K562 (cell line): ENCODE results near the gene IL15. TPM values are rescaled to one million over a fixed set of nuclear protein-coding genes. Genes with fewer than 3 reads are reported as not detected.

Source experiments
- ATAC-seq: fragments of 200-7000 bp; cut with Tn5 transposase; 3 replicates; pipeline ENCODE4 v1.9.1; 2020; ENCODE audit warnings: moderate library complexity
- BruUV-seq: library from RNA; stranded (reverse); fragments of 400-500 nt; replicated peaks from 2 replicates; lab custom pipeline; 2021; lab: Mats Ljungman, UMichigan
- CTCF ChIA-PET: fragments of 300-600 bp; formaldehyde crosslinking; extraction: SDS; loops from one replicate; lab custom pipeline; 2021; ENCODE audit warnings: low intra/inter-chr PET ratio; lab: Yijun Ruan, JAX
- POLR2A ChIA-PET: fragments of 300-600, 350-650 bp; sonication (Branson Sonifier 250); formaldehyde crosslinking; extraction: SDS; loops from one replicate; lab custom pipeline; 2021; ENCODE audit warnings: antibody characterized with exemption, inconsistent platforms; lab: Yijun Ruan, JAX
- DNase-seq, 4 experiments: peaks; one replicate each; pipeline versions ENCODE4 v3.0.0 to v3.0.0-alpha.2; 2011 to 2018; ENCODE audit warnings: low spot score in 3 of 4, mixed read lengths in 3 of 4; ENCODE audit errors: extremely low read depth in 1 of 4
- FAIRE-seq: peaks from 2 replicates; lab custom pipeline; 2011; peaks lifted over from hg19 to GRCh38; lab: Jason Lieb, UNC
- H2AFZ ChIP-seq: 2 replicates; pipeline ENCODE4 v1.6.0; 2011; ENCODE audit warnings: low read depth, low read length, control low read depth, inconsistent platforms
- H3K27ac ChIP-seq: fragments of 200-600 bp; 3 replicates; pipeline ENCODE4 v1.8.0; 2011; ENCODE audit warnings: low read depth, mild to moderate bottlenecking, control low read depth, inconsistent platforms, low read length, moderate library complexity, mixed read lengths; ENCODE audit errors: extremely low read depth
- H3K27me3 ChIP-seq, 2 experiments: fragments of 300-600 bp in 1 of 2; 2 replicates in 1 of 2; 3 replicates in 1 of 2; pipeline versions ENCODE4 v1.6.0 to v1.8.0; 2011; ENCODE audit warnings: inconsistent platforms in 2 of 2, low read length in 2 of 2, mild to moderate bottlenecking in 1 of 2, mixed read lengths in 1 of 2, moderate library complexity in 1 of 2; ENCODE audit not compliant: control insufficient read depth in 2 of 2, insufficient read depth in 2 of 2
- H3K36me3 ChIP-seq: fragments of 300-600 bp; 3 replicates; pipeline ENCODE4 v1.8.0; 2011; ENCODE audit warnings: mild to moderate bottlenecking, low read length, inconsistent platforms; ENCODE audit not compliant: control insufficient read depth, insufficient read depth
- H3K4me1 ChIP-seq, 2 experiments: fragments of 200-600 bp in 1 of 2; replicated peaks in 1 of 2; 2 replicates in 1 of 2; 3 replicates in 1 of 2; pipeline versions ENCODE4 v1.5.1 to v1.8.0; 2011; ENCODE audit warnings: inconsistent platforms in 2 of 2, low read length in 2 of 2, mild to moderate bottlenecking in 1 of 2, mixed read lengths in 1 of 2, moderate library complexity in 1 of 2; ENCODE audit not compliant: control insufficient read depth in 2 of 2, insufficient read depth in 2 of 2
- H3K4me2 ChIP-seq: 2 replicates; pipeline ENCODE4 v1.6.1; 2011; ENCODE audit warnings: low read length, control low read depth, inconsistent platforms, mixed read lengths; ENCODE audit not compliant: insufficient read depth
- H3K4me3 ChIP-seq: fragments of 200-600 bp; sonication (generic), shearing (Covaris generic); 2 replicates; pipeline ENCODE4 v1.5.1; 2016; ENCODE audit warnings: control low read depth, inconsistent platforms
- H3K79me2 ChIP-seq: fragments of 200-600 bp; 3 replicates; pipeline ENCODE4 v1.8.0; 2011; ENCODE audit warnings: low read length, inconsistent platforms; ENCODE audit not compliant: control insufficient read depth, insufficient read depth
- H3K9ac ChIP-seq, 2 experiments: 2 replicates each; pipeline versions ENCODE4 v1.6.0 to v1.6.1; 2011; ENCODE audit warnings: low read depth in 2 of 2, low read length in 2 of 2, control low read depth in 1 of 2, inconsistent platforms in 1 of 2, mild to moderate bottlenecking in 1 of 2, mixed read lengths in 1 of 2; ENCODE audit not compliant: insufficient read depth in 1 of 2
- H3K9me1 ChIP-seq: one replicate; pipeline ENCODE4 v1.6.0; 2011; ENCODE audit warnings: inconsistent platforms, mild to moderate bottlenecking, low read length, moderate library complexity; ENCODE audit not compliant: control insufficient read depth, insufficient read depth
- H3K9me3 ChIP-seq: replicated peaks from 2 replicates; pipeline ENCODE4 v1.5.1; 2011; ENCODE audit warnings: low read depth, low read length, inconsistent platforms; ENCODE audit not compliant: control insufficient read depth, insufficient read depth
- H4K20me1 ChIP-seq: replicated peaks from 2 replicates; pipeline ENCODE4 v1.6.1; 2011; ENCODE audit warnings: low read length, inconsistent platforms, mixed read lengths; ENCODE audit not compliant: control insufficient read depth, insufficient read depth
- BCOR ChIP-seq: fragments of 450-650 bp; IDR thresholded peaks from 2 replicates; pipeline ENCODE4 v1.6.1; 2016
- ERF ChIP-seq: fragments of 450-650 bp; formaldehyde crosslinking; IDR thresholded peaks from 2 replicates; pipeline ENCODE4 v1.4.0; 2020; ENCODE audit warnings: mild to moderate bottlenecking, mixed read lengths
- HNRNPK ChIP-seq: fragments of 200-400 bp; formaldehyde crosslinking; IDR thresholded peaks from one replicate; pipeline ENCODE4 v1.6.1; 2018; ENCODE audit warnings: mild to moderate bottlenecking, low read depth, low read length; ENCODE audit not compliant: poor library complexity, severe bottlenecking
- SMARCB1 ChIP-seq: IDR thresholded peaks from 2 replicates; pipeline ENCODE4 v1.6.1; 2011; ENCODE audit warnings: improper control_type of control experiment, low read depth; ENCODE audit not compliant: insufficient read length
- WHSC1 ChIP-seq: IDR thresholded peaks from one replicate; pipeline ENCODE4 v1.6.1; 2012; ENCODE audit warnings: low read length, control low read depth, inconsistent platforms
- ZC3H4 ChIP-seq: sonication (generic); formaldehyde crosslinking; IDR thresholded peaks from 2 replicates; pipeline ENCODE4 v1.9.0; 2021; ENCODE audit warnings: missing genetic modification reagents, borderline replicate concordance
- ZNF143 ChIP-seq: sonication (generic); formaldehyde crosslinking; IDR thresholded peaks from 2 replicates; pipeline ENCODE4 v1.9.0; 2022; ENCODE audit warnings: mild to moderate bottlenecking, missing genetic modification reagents
- ZNF146 ChIP-seq: IDR thresholded peaks from one replicate; pipeline ENCODE4 v1.6.1; 2018; ENCODE audit warnings: missing compliant biosample characterization; ENCODE audit not compliant: unreplicated experiment
- in situ Hi-C: fragments of 300-500 bp; cut with MboI; formaldehyde crosslinking; loops from 4 replicates; pipeline ENCODE4 v1.15.0; 2018; ENCODE audit warnings: inconsistent platforms, mixed read lengths
- intact Hi-C: fragments of 100-400 bp; cut with micrococcal nuclease; formaldehyde crosslinking; loops from 2 replicates; pipeline ENCODE4 v1.14.2; 2022
- polyA plus RNA-seq, 8 experiments: library from polyadenylated mRNA; depleted of rRNA in 4 of 8; stranded (reverse) in 5 of 8; unstranded in 3 of 8; fragments of >200 nt; fragmentation: Nextera tagmentation in 2 of 8; fragmentation: Illumina TruSeq in 1 of 8; extraction: Ambion mirVana in 2 of 8; extraction: Trizol in 1 of 8; gene quantifications; 2 replicates each; pipeline versions ENCODE4 v1.2.1 to v1.2.3, GENCODE V29; 2011 to 2014; ENCODE audit warnings: inconsistent platforms in 1 of 8, missing spikeins in 1 of 8
- total RNA-seq, 7 experiments: library from RNA; depleted of rRNA in 6 of 7; stranded (reverse); fragments of >200 nt in 6 of 7; fragmentation: Illumina TruSeq in 2 of 7; extraction: Trizol in 2 of 7; gene quantifications; 2 replicates each; pipeline versions ENCODE4 v1.2.1 to v1.2.3, GENCODE V29; 2011 to 2021; ENCODE audit warnings: low replicate concordance in 1 of 7
- TF ChIP-seq, protein P1 (sequence below): fragments of 250-450 bp; sonication (Bioruptor Pico); IDR thresholded peaks from 2 replicates; pipeline ENCODE4 v1.8.0; 2022; ENCODE audit warnings: inconsistent platforms, mild to moderate bottlenecking, moderate library complexity, borderline replicate concordance

Gene IL15
- total and polyA plus RNA-seq, 9 of the 15 experiments (the other 6 are each of a cell fraction or from before 2014, with no cell fraction given) = 0.13 to 0.50 (median 0.34) TPM

DNA sequence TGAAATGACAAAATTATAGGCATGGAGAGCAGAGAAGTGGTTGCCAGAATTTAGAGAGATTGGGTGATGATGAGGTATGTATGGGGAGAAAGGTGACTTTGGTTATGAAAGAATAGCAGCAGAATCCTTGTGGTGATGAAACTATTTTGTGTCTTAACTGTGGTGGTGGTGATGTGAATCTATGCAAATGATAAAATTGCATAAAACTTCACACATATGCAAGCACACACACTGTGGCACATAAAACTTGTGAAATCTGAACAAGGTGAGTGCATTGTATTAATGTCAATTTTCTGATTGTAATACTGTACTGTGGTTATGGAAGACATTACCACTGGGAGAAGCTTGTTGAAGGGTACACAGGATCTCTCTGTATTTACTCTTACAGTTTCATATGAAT lies 91.0 kb downstream of the IL15 start:
- no peak overlapping the region for H3K9ac ChIP-seq
- no peaks in the 10 kb centered on the region for H3K79me2 ChIP-seq
- H2AFZ ChIP-seq = no peak overlapping the region
- in situ Hi-C loops (no loop called here), intact Hi-C loops (no loop called here)
- no peaks in the 10 kb centered on the region for H3K9me1 ChIP-seq
- no peak for DNase-seq
- H3K4me3 ChIP-seq = no peak overlapping the region
- no peak overlapping the region for H3K27ac ChIP-seq
- H3K9me3 ChIP-seq = 0 out of 2 replicates have a peak, but pooled peaks cover 1% of the 10 kb centered on the region
- ATAC-seq = no peak
- BruUV-seq = no TSS peak
- no peaks in the 10 kb centered on the region for H3K36me3 ChIP-seq
- no peaks in the 10 kb centered on the region for H4K20me1 ChIP-seq
- no peaks in the 10 kb centered on the region for H3K27me3 ChIP-seq
- no peak for FAIRE-seq
- no peak for TF ChIP-seq WHSC1
- TF ChIP-seq, protein P1, sequence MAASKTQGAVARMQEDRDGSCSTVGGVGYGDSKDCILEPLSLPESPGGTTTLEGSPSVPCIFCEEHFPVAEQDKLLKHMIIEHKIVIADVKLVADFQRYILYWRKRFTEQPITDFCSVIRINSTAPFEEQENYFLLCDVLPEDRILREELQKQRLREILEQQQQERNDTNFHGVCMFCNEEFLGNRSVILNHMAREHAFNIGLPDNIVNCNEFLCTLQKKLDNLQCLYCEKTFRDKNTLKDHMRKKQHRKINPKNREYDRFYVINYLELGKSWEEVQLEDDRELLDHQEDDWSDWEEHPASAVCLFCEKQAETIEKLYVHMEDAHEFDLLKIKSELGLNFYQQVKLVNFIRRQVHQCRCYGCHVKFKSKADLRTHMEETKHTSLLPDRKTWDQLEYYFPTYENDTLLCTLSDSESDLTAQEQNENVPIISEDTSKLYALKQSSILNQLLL (CRISPR knock-in tag) = no peak
- no peak for TF ChIP-seq ZC3H4 (CRISPR knock-in tag)
- ChIA-PET POLR2A (no interaction called here), CTCF (no interaction called here)
- no peaks in the 10 kb centered on the region for H3K4me1 ChIP-seq
- no peak overlapping the region for H3K4me2 ChIP-seq

DNA sequence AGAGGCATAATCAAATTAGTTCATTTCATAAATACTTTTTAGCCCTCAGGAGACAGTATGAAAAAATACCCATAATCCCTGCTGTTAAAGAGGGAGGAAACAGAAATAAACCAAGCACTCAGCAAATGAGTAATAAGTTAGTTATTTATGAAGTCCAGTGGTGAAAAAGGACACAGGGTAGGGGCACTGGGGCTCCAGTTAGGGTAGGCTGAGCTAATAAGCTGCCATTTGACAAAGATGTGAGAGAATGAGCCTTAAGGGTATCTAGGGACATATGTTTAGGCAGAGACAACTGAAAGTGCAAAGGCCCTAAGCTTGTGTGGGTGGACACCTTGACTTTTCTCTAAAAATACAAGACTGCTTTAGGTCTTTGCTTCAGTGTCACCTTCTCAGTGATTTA lies 94.4 kb downstream of the IL15 start:
- no peaks in the 10 kb centered on the region for H4K20me1 ChIP-seq
- ChIA-PET POLR2A (no interaction called here), CTCF (no interaction called here)
- 0 out of 2 replicates have a peak, but pooled peaks cover 1% of the 10 kb centered on the region for H3K9me3 ChIP-seq
- FAIRE-seq (no peak), ATAC-seq (no peak), DNase-seq (no peak)
- H3K36me3 ChIP-seq = no peaks in the 10 kb centered on the region
- no peak overlapping the region for H3K4me3 ChIP-seq
- intact Hi-C loops (no loop called here), in situ Hi-C loops (no loop called here)
- H3K4me1 ChIP-seq = no peaks in the 10 kb centered on the region
- H3K9ac ChIP-seq = no peak overlapping the region
- no peaks in the 10 kb centered on the region for H3K27me3 ChIP-seq
- H3K79me2 ChIP-seq = no peaks in the 10 kb centered on the region
- H3K9me1 ChIP-seq = no peaks in the 10 kb centered on the region
- H2AFZ ChIP-seq = no peak overlapping the region
- H3K27ac ChIP-seq = no peak overlapping the region
- H3K4me2 ChIP-seq = no peak overlapping the region
- no TSS peak for BruUV-seq
- no peak for TF ChIP-seq HNRNPK
- no peak for TF ChIP-seq SMARCB1
- no peak for TF ChIP-seq ZNF146
- TF ChIP-seq ZNF143 (CRISPR knock-in tag) = no peak
- TF ChIP-seq BCOR = no peak
- TF ChIP-seq ERF (CRISPR knock-in tag) = no peak
